Lung (tissue), 12 donors: ENCODE results near the gene PLD2. TPM values are rescaled to one million over a fixed set of nuclear protein-coding genes. Genes with fewer than 3 reads are reported as not detected.
A peak's percentile ranks its signal among the peaks of the same experiment; 100 is the strongest.

ENCODE experiments used
- ATAC-seq: fragments of 200-7000 bp; cut with Tn5 transposase; one replicate; pipeline ENCODE4 v1.9.1; 2020; ENCODE audit warnings: moderate number of reproducible peaks; ENCODE audit not compliant: insufficient read depth, low FRiP score
- DNase-seq, 3 donors: peaks; one replicate each; pipeline ENCODE4 v3.0.0-alpha.2; 2013 to 2017
- H3K27ac ChIP-seq, 2 donors: one replicate each; pipeline ENCODE4 v1.5.1; 2013; ENCODE audit warnings: mild to moderate bottlenecking in 2 of 2, moderate library complexity in 2 of 2, control low read depth in 1 of 2, inconsistent platforms in 1 of 2, low read depth in 1 of 2, low read length in 1 of 2
- H3K27me3 ChIP-seq, 3 donors: one replicate each; pipeline ENCODE4 v1.5.1; 2013; ENCODE audit warnings: low read length in 2 of 3; ENCODE audit not compliant: control insufficient read depth in 3 of 3, insufficient read depth in 3 of 3
- H3K36me3 ChIP-seq, 4 donors: one replicate each; pipeline ENCODE4 v1.5.1; 2013; ENCODE audit warnings: low read length in 4 of 4, mild to moderate bottlenecking in 1 of 4, moderate library complexity in 1 of 4; ENCODE audit not compliant: control insufficient read depth in 4 of 4, insufficient read depth in 4 of 4
- H3K4me1 ChIP-seq, 5 donors: one replicate each; pipeline ENCODE4 v1.5.1; 2013; ENCODE audit warnings: low read length in 5 of 5, mild to moderate bottlenecking in 2 of 5, moderate library complexity in 1 of 5; ENCODE audit not compliant: control insufficient read depth in 5 of 5, insufficient read depth in 5 of 5
- H3K4me3 ChIP-seq: one replicate; pipeline ENCODE4 v1.5.1; 2013; ENCODE audit warnings: mild to moderate bottlenecking, control low read depth, moderate library complexity
- H3K9ac ChIP-seq, 2 donors: one replicate each; pipeline ENCODE4 v1.5.1; 2013; ENCODE audit warnings: low read length in 2 of 2, control low read depth in 1 of 2; ENCODE audit not compliant: insufficient read depth in 1 of 2
- H3K9me3 ChIP-seq, 4 donors: one replicate each; pipeline ENCODE4 v1.5.1; 2013; ENCODE audit warnings: low read length in 3 of 4, mild to moderate bottlenecking in 1 of 4, moderate library complexity in 1 of 4; ENCODE audit not compliant: control insufficient read depth in 4 of 4, insufficient read depth in 3 of 4
- WGBS, 2 donors: extraction: QIAGEN DNeasy Blood & Tissue Kit; methylation state at CpG; one replicate each; pipeline ENCODE4 v1.1.7; 2013; 5-methylcytosine and 5-hydroxymethylcytosine counted together
- polyA plus RNA-seq, 2 donors: library from polyadenylated mRNA; stranded (reverse); fragments of 200-250 nt; gene quantifications; one replicate each; pipeline ENCODE4 v1.2.1, GENCODE V29; 2013
- total RNA-seq, 2 donors: library from RNA; depleted of rRNA in 1 of 2; stranded (reverse); fragments of >200 nt in 1 of 2; gene quantifications; one replicate each; pipeline ENCODE4 v1.2.1, GENCODE V29; 2014 to 2021
- TF ChIP-seq, protein P1 (sequence below): IDR thresholded peaks from 2 replicates; pipeline ENCODE4 v1.5.1; 2012; ENCODE audit warnings: mild to moderate bottlenecking; ENCODE audit errors: control extremely low read depth, extremely low read depth
- donor health status: control.
- donor health status: control.
- donor health status: Bipolar disorder and iron deficiency.
- donor health status: healthy.
- donor health status: DM: yes; HTN: yes; CAD: no.

The PLD2 gene
- total and polyA plus RNA-seq, 4 donors, result 18.0 to 42.3 (median 24.7) TPM

DNA sequence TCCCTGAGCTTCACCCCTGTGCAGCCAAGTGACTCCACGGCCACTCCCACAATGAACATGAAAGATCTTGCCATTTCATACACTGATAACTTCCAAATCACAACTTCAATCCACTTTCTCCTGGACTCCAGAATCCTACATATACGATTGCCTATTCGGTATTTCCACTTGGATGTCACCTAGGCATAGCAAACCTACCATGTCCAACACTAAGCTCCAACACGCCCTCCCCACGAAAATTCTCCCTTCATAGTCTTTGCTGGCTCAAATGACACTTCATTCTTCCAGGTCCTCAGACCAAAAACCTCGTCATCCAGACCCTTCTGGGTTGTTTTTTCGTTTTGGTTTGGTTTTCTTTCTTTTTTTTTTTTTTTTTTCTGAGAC lies 16.3 kb upstream of the PLD2 start:
- Histone ChIP-seq H3K9me3 (no peaks in the 10 kb centered on the region), H3K4me1 (peaks cover 4 to 28% (median 12%) of the 10 kb centered on the region in 5 donors), H3K4me3 (peak overlapping the region; percentile 50), H3K27me3 (peaks cover 0 to 12% (median 2%) of the 10 kb centered on the region in 3 donors), H3K27ac (peak overlapping the region; percentile 91 to 97), H3K9ac (peak overlapping the region; percentile 12 to 88), H3K36me3 (no peaks in the 10 kb centered on the region)
- no peak for DNase-seq
- 36 to 44% methylated on average over 7 of the region's 7 CpGs for WGBS, 2 donors
- no peak for ATAC-seq
- TF ChIP-seq, protein P1, sequence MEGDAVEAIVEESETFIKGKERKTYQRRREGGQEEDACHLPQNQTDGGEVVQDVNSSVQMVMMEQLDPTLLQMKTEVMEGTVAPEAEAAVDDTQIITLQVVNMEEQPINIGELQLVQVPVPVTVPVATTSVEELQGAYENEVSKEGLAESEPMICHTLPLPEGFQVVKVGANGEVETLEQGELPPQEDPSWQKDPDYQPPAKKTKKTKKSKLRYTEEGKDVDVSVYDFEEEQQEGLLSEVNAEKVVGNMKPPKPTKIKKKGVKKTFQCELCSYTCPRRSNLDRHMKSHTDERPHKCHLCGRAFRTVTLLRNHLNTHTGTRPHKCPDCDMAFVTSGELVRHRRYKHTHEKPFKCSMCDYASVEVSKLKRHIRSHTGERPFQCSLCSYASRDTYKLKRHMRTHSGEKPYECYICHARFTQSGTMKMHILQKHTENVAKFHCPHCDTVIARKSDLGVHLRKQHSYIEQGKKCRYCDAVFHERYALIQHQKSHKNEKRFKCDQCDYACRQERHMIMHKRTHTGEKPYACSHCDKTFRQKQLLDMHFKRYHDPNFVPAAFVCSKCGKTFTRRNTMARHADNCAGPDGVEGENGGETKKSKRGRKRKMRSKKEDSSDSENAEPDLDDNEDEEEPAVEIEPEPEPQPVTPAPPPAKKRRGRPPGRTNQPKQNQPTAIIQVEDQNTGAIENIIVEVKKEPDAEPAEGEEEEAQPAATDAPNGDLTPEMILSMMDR, result no peak

DNA sequence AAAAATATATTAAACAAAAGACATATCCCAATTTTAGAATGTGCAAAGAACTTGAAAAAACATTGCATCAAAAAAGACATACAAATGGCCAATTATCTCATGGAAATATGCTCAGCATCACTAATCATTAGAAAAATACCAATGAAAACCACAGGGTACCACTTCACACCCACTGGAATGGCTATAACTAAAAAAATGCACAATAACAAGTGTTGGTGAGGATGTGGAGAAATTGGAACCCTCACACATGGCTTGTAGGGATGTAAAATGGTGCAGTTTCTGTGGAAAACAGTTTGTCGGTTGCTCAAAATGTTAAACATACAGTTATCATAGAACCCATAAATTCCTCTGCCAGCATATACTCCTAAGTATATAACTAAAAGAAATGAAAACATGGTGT lies 11.8 kb upstream of the PLD2 start:
- H3K27ac ChIP-seq, result peak overlapping the region in 1 of 2 donors; percentile 26
- TF ChIP-seq, protein P1, result no peak
- H3K9ac ChIP-seq, result no peak overlapping the region
- no peak for ATAC-seq
- H3K4me1 ChIP-seq, result peaks cover 0 to 11% (median 3%) of the 10 kb centered on the region in 5 donors
- no peak for DNase-seq
- no peak overlapping the region for H3K4me3 ChIP-seq
- H3K27me3 ChIP-seq, result no peaks in the 10 kb centered on the region
- H3K9me3 ChIP-seq, result peaks cover 0 to 3% (median 0%) of the 10 kb centered on the region in 4 donors
- 97 to 100% methylated on average over 1 of the region's 1 CpG for WGBS, 2 donors
- peaks cover 0 to 18% (median 14%) of the 10 kb centered on the region in 4 donors for H3K36me3 ChIP-seq

GRCh38 chr17:4796552-4796920 lies 10.4 kb upstream of the PLD2 start:
- Histone ChIP-seq H3K27me3 (no peaks in the 10 kb centered on the region), H3K9ac (peak overlapping the region in 1 of 2 donors; percentile 75), H3K4me1 (peaks cover 0 to 8% (median 3%) of the 10 kb centered on the region in 5 donors), H3K36me3 (peaks cover 0 to 18% (median 14%) of the 10 kb centered on the region in 4 donors), H3K27ac (peak overlapping the region; percentile 59 to 88), H3K9me3 (peaks cover 0 to 3% (median 0%) of the 10 kb centered on the region in 4 donors), H3K4me3 (peak overlapping the region; percentile 94)
- WGBS, 2 donors, result 1% methylated on average over 7 of the region's 7 CpGs
- DNase-seq, result peak in 1 of 3 donors; percentile 14
- no peak for ATAC-seq
- TF ChIP-seq, protein P1, result no peak
